Transverse colon (tissue), 4 donors: ENCODE data around the gene GFRA1.

Experiments
- POLR2A ChIP-seq: fragments of 450-650 bp; IDR thresholded peaks from one replicate; pipeline ENCODE4 v1.6.1; 2016; ENCODE audit warnings: antibody characterized with exemption, mild to moderate bottlenecking, moderate library complexity
- POLR2AphosphoS5 ChIP-seq, 3 donors: sonication (generic); formaldehyde crosslinking; IDR thresholded peaks; one replicate each; pipeline ENCODE4 v1.6.1; 2016; ENCODE audit warnings: antibody characterized with exemption in 3 of 3
- TF ChIP-seq, protein P1 (sequence below), 5 experiments: fragments of 200-600 bp in 3 of 5; fragments of 450-650 bp in 2 of 5; sonication (generic) in 3 of 5; IDR thresholded peaks; 1 replicate in 2 of 5; 2 replicates in 3 of 5; pipeline ENCODE4 v1.5.1; 2016 to 2017; ENCODE audit warnings: antibody characterized with exemption in 5 of 5, inconsistent platforms in 3 of 5, mild to moderate bottlenecking in 2 of 5, moderate library complexity in 1 of 5

GRCh38 chr10:116115797-116116196 lies 157.2 kb downstream of the GFRA1 start:
- TF ChIP-seq, protein P1, sequence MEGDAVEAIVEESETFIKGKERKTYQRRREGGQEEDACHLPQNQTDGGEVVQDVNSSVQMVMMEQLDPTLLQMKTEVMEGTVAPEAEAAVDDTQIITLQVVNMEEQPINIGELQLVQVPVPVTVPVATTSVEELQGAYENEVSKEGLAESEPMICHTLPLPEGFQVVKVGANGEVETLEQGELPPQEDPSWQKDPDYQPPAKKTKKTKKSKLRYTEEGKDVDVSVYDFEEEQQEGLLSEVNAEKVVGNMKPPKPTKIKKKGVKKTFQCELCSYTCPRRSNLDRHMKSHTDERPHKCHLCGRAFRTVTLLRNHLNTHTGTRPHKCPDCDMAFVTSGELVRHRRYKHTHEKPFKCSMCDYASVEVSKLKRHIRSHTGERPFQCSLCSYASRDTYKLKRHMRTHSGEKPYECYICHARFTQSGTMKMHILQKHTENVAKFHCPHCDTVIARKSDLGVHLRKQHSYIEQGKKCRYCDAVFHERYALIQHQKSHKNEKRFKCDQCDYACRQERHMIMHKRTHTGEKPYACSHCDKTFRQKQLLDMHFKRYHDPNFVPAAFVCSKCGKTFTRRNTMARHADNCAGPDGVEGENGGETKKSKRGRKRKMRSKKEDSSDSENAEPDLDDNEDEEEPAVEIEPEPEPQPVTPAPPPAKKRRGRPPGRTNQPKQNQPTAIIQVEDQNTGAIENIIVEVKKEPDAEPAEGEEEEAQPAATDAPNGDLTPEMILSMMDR (IDR thresholded peaks at IDR 0.05): no peak
- TF ChIP-seq POLR2A (no peak), POLR2AphosphoS5 (IDR thresholded peaks at IDR 0.05) (no peak)
